NCI-H1105 treated with DMSO at 0.1 percent for 48 hours (cell line): Measurements from ENCODE around the gene MYO9A.
"Not testable (repeated sequence)": the region's sequence is repeated elsewhere in the genome, so short reads cannot be mapped to it uniquely, and the experiment has no call there.

Experiments
- DNase-seq: peaks from one replicate; lab custom pipeline; 2025; lab: John Stamatoyannopoulos, UW

Gene MYO9A

GRCh38 chr15:72092691-72093090, 25.3 kb downstream of the MYO9A start:
- DNase-seq, result no peak

DNA sequence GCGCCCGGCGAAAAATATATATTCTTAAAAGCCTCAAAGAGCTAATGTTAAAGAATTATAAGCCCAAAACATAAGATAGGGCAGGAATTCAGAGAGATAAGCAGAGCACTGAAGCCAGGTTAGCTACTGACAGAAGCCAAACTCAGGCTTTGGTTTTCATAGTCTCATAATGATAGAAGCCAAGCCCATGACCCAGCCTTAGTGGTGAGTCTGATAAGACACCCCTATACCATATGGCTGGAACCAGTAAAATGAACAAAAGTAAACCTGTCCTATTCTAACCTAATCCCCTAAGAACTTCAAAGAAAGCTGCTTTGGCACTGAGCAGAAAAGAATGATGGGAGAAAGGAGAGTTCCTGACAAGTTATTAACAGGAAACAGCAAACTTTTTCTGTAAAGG, 25.9 kb downstream of the MYO9A start:
- no peak for DNase-seq

DNA sequence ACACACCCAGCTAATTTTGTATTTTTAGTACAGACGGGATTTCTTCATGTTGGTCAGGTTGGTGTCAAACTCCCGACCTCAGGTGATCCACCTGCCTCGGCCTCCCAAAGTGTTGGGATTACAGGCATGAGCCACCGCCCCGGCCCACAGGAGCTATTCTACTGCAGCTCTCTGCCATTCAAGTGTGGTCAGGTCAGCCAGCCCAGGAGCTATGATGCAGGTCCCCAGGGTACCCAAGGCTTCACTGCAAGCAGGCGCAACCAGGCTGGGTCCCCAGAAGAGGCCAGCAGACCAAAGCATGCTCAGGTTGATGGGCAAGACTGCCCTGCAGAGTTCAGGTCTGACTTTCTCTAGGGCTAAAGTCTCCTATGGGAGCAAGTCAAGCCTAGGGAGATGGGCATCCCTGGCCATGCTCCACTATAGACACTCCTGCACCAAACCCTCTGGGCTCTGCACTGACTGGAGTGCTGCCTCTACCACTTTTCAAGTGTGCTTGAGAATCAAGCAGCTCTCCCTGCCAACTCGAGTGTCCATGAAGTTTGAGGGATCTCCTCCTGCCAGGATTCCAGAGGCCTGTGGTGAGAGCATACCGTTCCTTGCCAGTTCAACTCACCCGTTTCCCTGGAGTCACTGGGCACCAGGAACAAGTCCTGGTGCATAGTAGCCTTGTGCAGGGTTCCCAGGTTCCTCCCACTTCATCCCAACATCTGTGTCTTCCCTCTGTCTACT, 30.9 kb downstream of the MYO9A start:
- DNase-seq, result no peak

GRCh38 chr15:72086010-72086697, 31.8 kb downstream of the MYO9A start:
- DNase-seq, result no peak

- DNase-seq, result no peak
Measured at GRCh38 chr15:72082176-72082575, 35.8 kb downstream of the MYO9A start.

DNA sequence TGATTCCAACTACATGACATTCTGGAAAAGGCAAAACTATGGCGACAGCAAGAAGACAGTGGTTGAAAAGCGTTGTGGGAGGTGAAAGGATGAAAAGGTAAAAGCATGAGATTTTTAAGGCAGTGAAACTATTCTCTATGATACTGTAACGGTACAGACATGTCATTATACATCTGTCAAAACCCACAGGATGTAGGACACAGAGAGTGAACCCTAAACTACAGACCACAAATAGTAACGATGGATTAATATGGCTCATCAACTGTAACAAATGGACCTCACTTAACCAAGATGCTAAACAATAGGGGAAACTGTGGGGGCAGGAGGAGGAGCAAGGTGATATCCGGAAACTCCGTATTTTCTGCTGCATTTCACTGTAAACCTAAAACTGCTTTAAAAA, 39.1 kb downstream of the MYO9A start:
- no peak for DNase-seq

- no peak for DNase-seq
Measured at GRCh38 chr15:72077950-72078349, 40.0 kb downstream of the MYO9A start.

DNA sequence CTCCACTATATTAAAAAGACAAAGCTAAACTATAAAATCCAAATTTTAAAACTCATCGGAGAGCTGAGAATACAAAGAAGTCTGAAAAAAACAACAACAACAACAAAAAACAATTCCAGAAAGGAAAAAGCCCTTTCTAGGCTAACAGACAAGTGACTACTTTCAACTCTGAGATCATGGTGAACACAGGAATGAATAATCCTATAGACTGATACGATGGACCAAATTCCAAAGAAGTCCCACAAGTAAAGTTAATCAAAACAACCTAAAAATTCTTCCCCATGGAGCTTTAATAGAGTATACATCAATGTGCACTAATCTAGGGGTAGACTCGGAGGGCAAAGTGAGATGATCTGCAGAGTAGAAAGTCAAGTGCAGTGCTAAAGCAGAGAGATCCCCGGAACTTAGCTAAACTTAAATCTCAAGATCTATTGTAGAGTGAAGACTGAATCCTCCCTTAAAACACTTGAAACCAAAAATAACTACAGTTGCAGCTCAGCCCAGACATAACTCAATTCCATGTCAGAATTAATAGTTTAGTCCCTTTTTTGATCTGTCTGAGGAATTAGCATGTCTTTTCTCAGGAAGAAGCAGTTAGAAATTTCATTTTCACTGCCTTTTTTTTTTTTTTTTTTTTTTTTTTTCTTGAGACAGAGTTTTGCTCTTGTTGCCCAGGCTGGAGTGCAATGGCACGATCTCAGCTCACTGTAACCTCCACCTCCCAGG, 43.5 kb downstream of the MYO9A start:
- no peak for DNase-seq

DNA sequence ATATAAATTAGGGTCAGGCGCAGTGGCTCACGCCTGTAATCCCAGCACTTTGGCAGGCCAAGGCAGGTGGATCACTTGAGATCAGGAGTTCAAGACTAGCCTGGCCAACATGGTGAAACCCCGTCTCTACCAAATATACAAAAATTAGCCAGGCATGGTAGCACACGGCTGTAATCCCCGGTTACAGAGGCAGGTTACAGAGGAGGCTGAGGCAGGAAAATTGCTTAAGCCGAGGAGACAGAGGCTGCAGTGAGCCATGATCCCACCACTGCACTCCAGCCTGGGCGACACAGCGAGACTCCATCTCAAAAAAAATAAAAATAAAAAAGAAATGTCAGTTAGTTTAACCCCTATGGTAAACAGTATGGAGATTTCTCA, 46.5 kb downstream of the MYO9A start:
- DNase-seq, result not testable (repeated sequence)

- no peak for DNase-seq
Measured at GRCh38 chr15:72070817-72071447, 47.0 kb downstream of the MYO9A start.

DNA sequence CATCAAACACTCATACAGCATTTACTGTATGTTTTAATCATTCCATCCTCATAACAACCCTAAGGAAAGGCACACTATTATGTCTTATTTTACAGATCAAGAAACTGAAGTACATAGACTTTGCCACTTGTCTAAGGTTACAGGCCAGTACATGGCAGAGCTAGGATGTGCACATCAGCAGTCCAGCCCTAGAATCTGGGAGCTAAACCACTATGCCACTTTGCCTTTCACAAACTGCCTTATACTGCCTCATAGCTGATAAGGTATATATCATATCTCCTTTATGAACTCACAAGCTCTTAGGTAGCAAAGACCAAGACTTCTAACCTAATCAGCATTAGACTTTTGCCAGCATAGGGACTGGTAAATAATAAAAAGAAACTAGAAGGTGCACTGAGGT, 49.1 kb downstream of the MYO9A start:
- DNase-seq, result no peak

GRCh38 chr15:72065801-72066200, 52.1 kb downstream of the MYO9A start:
- no peak for DNase-seq

GRCh38 chr15:72063186-72063585, 54.8 kb downstream of the MYO9A start:
- DNase-seq, result no peak

DNA sequence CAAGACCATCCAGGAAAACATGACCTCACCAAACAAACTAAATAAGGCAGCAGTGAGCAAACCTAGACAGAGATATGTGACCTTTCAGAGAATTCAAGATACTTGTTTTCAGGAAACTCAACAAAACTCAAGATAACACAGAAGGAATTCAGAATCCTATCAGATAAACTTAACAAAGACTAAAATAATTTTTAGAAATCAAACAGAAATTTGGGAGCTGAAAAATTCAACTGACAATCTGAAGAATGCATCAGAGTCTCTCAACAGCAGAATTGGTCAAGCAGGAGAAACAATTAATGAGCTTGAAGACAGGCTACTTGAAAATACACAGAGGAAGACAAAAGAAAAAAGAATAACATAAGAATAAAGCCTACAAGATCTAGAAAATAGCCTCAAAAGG, 55.6 kb downstream of the MYO9A start:
- no peak for DNase-seq

DNA sequence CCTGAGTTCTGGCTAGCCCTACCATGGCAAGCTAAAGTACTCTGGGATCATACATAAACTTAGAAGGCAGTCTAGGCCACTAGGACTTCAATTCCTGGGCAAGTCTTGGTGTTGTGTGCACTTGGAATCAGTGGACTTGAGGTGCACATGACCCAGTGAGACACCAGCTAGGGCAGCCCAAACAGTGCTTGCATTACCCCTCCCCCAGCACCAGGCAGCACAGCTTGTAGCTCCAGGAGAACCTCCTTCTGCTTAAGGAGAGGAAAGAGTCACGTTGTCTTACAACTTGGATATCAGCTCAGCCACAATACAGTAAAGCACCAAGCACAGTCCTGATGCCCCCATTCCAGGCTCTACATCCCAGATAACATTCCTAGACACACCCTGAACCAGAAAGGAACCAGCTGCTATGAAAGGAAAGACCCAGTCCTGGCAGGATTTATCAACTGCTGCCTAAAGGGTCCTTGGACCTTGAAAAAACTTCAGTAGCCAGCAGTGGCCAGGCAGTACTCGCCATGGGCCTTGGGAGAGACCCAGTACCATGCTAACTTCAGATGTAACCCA, 57.2 kb downstream of the MYO9A start:
- DNase-seq, result no peak

- DNase-seq, result no peak
Measured at GRCh38 chr15:72058585-72058984, 59.4 kb downstream of the MYO9A start.

DNA sequence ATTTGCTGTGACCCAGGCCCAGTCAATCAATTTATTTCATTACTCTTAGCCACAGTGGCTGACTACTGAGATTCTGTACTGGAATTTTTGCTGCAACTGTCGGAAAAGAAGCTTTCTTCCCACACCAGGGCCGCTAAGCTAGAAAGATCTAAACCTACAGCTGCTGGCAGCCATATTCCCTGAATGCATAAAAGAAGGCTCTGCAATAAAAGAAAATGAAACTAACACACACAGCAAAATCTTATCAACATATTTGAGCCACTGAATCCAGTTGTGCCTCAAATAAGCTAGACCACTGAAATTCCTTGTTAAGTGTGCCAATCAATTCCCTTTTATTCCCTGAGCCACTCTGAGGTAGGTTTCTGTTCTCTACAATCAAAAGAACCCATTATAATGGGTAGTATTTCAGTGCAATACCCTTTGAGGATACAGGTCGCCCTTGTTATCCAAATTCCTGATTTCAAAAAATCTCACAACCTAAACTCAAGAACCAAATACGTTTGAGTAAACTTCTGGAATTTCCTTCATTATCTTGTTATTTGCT, 60.3 kb downstream of the MYO9A start:
- DNase-seq, result no peak

DNA sequence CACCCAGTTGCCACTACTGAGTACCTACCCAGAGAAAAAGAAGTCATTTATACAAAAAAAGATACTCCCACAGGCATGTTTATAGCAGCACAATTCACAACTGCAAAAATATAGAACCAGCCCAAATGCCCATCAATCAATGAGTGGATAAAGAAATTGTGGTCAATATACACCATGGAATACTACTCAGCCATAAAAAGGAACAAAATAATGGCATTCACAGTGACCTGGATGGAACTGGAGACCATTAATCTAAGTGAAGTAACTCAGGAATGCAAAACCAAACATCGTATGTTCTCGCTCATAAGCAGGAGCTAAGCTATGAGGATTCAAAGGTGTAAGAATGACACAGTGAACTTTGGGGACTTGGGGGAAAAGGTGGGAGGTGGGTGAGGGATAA, 61.7 kb downstream of the MYO9A start:
- not testable (repeated sequence) for DNase-seq

- not testable (repeated sequence) for DNase-seq
Measured at GRCh38 chr15:72053297-72053696, 64.7 kb downstream of the MYO9A start.

GRCh38 chr15:72050700-72051099, 67.2 kb downstream of the MYO9A start:
- no peak for DNase-seq

GRCh38 chr15:72047020-72047419, 70.9 kb downstream of the MYO9A start:
- no peak for DNase-seq

DNA sequence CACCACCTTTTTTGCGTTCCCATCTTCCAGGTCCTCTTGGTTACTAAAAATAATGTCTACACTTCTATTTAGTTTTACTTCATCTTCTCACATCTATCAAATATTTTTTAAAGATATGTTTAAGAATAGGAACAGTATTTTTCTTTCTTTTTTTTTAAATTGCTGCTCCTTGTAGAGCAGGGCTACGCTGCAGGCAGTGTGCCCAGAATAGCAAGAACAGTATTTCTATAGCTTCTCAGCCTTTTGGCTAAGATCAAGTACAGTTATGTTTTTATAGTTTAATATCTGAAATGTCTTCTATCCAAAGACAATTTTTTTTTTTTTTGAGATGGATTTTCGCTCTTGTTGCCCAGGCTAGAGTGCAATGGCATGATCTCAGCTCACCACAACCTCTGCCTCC, 73.0 kb downstream of the MYO9A start:
- no peak for DNase-seq
